ENCODE measurements around the gene TBC1D3B.
"Not testable (repeated sequence)": the region's sequence is repeated elsewhere in the genome, so short reads cannot be mapped to it uniquely, and the experiment has no call there.

The TBC1D3B gene

DNA sequence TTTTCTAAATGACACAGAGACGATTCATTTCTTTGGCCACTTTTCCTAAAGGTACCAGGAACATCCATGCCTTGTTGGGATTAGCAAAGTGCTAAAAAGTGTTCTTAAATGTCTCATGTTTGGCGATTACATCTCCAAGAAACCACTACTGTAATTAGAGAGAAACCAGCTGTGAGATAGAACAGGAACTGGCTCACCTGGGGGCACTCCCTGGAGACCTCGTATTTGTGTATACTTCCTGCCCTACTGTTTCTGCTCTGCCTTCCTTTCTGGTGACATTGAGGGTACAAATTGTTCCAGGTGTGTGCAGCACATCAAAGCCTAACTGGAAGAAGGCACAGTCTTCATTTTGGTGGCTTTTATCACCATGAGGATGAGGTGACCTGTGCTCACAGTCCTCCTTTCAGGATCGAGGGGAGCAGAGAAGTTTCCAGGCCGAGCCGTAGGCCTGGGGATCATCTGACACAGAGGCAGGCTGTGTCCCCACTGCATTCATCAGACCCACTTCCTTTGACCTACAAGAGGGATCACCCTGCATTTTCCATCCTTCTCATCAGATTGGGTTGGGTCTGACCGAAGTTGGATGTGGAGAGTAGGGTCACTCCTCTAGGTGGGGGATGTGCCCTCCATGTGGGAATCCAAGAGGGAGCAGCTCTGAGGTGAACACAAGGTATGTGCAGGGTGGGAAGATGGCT lies 49.1 kb downstream of the TBC1D3B start:
- no peak for DNase-seq

- DNase-seq: no peak
These were observed 51.3 kb downstream of the TBC1D3B start for GRCh38 chr17:36124879-36125824.

GRCh38 chr17:36123431-36123830 lies 53.0 kb downstream of the TBC1D3B start:
- DNase-seq: no peak

GRCh38 chr17:36121099-36121498 lies 55.3 kb downstream of the TBC1D3B start:
- DNase-seq: not testable (repeated sequence)

DNA sequence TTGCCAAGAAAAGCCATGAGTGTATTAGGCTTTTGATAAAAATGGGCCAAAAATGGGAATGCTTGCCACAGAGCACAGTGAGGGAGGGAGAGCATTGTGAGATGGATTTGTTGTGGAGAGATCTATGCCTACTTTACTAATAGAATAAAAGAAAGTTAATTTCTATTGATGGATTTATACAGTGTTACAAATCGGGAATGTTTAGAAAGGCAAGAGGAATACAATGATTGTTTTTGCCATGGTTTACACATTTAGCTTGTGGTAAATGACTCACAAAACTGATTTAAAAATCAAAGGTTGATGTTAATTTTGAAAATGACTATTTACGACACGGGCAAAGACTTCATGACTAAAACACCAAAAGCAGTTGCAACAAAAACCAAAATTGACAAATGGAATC lies 56.2 kb downstream of the TBC1D3B start:
- DNase-seq: no peak

GRCh38 chr17:36118477-36119353 lies 57.7 kb downstream of the TBC1D3B start:
- DNase-seq: no peak

- DNase-seq: no peak
These were observed 58.7 kb downstream of the TBC1D3B start for GRCh38 chr17:36117505-36118382.
